Left kidney (tissue), 2 donors: Measurements from ENCODE around the gene SLC25A28. TPM values are rescaled to one million over a fixed set of nuclear protein-coding genes. Genes with fewer than 3 reads are reported as not detected.

Source experiments
- DNase-seq: peaks from one replicate; pipeline ENCODE4 v3.0.0-alpha.2; 2013
- polyA plus RNA-seq: library from polyadenylated mRNA; unstranded; fragments of 120-200 nt; gene quantifications from one replicate; pipeline ENCODE4 v1.2.1, GENCODE V29; 2013; ENCODE audit not compliant: insufficient read length

The SLC25A28 gene
- polyA plus RNA-seq, 1 donor: 45.7 TPM

DNA sequence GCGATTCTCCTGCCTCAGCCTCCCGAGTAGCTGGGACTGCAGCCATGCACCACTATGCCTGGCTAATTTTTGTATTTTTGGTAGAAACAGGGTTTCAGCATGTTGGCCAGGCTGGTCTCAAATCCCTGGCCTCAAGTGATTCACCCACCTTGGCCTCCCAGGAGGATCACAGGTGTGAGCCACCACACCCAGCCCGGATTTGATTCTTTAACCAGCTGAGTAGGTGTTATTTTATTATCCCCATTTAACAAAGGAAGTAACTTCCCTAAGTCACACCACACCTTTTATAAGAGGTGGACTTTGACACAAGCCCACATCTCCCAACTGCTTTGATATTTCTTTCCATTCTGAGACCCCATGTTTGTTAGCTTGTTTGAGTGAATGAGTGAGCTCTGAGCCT is 25.0 kb downstream of the SLC25A28 start:
- no peak for DNase-seq

DNA sequence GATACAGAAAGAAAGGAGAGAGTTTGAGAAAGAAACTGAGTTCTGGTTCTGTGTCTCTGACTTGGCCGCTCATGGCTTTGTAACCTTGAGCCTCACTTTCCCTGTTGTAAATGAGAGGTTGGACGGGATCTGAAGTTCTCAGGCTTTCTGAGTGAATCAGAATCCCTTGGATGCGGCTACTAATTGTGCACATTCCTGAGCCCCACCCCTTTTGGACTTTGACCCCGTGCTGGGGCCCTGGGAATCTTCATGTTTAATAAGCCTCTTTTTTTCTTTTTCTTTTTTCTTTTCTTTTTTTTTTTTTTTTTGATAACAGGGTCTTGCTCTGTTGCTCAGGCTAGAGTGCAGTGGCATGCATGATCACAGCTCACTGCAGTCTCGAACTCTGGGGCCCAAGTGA is 26.9 kb downstream of the SLC25A28 start:
- no peak for DNase-seq

DNA sequence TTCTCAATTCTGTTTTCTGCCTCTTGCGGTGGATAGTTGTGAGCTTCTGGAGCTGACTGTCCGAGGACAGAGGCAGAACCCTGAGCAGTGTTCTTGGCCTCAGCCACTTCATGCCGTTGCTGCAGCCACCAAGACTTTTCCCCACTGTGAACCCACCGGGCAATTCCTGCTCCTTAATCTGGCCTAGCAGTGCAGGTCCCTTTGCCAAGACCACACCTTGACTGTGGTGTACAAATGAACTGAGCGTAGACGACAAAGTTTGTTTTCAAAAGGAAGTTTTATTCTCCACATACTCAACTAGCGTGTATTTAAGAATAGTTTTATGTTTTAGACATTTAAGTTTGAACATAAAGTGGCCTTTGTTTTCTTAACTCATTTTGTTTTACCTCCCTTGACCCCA is 29.4 kb downstream of the SLC25A28 start:
- DNase-seq: no peak

DNA sequence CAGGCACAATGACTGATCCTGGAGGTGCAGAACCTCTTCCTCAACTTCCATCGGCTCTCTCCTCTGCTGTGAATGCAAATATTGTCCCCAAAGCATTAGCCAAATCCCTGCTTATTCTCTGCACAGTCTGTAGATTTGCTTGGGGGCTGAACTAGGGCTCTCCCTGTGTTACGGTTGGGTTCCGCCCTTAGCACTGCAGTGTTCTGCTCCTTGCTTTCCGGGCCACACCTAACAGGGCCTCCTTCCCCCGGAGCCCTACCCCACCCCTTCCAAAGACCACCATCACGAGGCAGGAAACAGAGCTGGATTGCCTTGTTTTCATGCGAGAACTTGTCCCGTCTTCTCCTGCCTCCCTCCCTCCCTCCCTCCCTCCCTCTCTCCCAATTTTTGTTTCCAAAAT is 36.6 kb downstream of the SLC25A28 start:
- DNase-seq: no peak

DNA sequence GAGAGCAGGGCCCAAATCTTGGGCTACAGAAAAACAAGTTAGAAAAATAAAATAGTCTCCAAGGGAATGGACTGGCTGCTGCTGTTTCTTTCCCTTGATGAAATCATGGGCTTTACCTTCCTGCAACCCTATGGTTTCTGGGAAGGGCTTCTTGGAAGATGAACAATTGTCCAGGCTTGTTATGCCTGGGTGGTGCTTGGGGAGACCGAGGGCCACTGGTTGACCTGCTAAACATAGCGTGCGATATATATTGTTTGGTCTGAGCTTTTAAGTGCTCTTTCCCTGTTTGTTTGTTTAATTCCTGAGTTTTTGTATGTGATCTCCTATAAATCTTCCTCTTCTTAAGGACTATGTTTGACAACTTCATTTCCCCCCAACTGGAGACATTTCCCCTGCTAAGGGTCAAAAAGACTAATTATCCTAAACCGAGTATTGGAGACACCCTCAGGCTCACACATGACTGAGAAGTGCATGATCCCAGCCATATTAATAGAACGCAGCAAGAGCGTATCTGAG is 37.9 kb downstream of the SLC25A28 start:
- DNase-seq: no peak

DNA sequence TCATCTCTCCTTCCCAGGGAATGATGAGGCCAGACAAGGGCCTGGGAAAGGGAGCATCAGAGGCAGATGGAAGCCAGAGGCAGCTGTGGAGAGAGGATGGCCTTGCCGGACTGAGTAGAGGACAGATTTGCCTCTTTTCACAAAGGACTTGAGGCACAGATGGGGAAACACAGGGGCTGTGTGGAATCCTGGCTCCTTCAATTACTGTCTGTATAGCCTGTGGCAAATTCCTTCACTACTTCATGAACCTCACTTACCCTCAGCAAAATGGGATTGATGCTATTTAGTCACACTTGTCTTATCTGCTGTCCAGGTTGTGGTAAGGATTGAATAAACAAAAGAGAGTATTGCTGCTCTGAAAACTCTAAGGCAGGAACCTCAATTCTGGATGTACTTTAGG is 40.3 kb downstream of the SLC25A28 start:
- DNase-seq: no peak

DNA sequence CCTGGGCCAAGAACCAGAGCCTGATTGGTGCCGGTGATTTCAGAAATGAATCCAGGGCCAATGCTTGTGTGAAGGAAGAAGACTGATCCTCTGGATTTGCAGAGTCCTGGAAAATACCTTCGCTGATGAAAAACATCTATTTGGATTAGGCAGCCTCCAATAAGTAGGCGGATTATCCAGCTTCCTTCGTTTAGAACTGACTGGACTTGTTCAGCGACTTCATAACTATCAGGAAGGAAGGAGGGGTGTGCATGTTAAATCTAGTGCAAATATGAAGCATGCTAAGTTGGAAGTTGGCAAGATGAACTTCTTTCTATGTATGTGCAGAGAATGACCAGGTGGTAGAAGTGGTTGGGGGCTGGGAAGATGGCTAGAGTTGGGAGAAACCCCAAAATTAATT is 46.4 kb downstream of the SLC25A28 start:
- no peak for DNase-seq

DNA sequence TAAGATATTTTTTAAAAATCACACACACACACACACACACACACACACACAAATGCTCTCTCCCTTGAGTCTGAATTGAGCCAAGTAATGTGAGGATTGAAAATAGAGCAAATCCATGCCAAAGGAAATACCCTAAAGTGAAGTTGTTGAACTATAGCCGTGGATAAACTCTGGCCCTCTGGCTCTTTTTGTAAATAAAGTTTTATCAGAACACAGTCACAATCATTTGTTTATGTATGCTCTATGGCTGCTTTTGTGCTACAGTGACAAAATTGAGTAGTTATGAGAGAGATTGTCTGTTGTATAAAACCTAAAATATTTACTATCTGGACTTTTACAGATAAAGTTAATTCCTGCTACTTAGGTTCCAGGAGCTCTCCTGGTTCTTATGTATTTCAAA is 48.4 kb downstream of the SLC25A28 start:
- DNase-seq: no peak

DNA sequence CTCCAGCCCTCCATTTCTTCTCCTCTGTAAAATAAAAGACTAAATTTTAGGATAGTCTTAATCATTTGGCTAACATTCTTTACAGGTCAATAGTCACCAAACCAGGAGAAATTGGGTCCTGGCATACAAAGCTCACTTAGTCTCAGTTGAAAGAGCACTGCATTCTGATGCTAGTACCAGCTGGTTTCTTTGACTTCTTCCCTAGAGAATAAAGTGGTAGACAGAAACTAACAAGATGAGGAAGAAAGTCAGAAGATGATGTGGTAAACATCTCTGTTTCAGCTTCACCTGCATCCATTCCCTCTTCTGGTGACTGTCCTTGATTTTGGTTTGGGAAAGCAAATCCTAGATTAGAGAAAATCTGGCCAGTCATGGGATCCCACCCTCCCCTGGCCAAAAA is 50.3 kb downstream of the SLC25A28 start:
- no peak for DNase-seq

DNA sequence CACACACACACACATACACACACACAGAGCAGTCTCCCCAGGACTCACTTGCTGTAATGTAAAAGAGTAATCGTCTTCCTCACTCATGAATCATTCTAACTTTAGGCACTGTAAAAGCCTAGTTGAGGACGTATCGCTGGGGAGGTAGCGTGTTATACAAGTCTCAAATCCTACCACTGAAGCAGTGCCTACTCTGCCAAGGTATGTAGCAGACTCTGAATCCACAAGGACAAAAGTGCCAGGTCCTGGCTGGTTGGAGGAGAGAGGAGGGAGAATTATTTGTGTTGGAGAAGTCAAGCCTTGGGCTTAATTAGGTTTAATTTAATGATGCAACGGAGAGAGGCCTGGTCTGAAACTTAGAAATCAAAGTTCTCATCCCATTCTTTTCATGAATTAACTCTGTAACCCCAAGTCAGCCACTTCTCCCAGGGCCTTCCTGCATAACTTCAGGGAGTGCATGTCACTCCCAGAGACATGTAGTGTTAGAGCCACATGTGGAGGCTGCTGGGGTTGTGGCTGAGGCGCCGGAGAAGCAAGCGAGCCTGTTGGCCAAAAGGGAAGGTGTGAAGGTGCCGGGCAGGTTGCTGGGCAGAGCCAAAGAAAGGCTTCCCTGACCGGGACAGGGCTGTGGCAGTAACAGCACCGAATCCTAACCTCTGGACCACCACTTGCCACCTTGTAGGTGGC is 50.8 kb downstream of the SLC25A28 start:
- no peak for DNase-seq

DNA sequence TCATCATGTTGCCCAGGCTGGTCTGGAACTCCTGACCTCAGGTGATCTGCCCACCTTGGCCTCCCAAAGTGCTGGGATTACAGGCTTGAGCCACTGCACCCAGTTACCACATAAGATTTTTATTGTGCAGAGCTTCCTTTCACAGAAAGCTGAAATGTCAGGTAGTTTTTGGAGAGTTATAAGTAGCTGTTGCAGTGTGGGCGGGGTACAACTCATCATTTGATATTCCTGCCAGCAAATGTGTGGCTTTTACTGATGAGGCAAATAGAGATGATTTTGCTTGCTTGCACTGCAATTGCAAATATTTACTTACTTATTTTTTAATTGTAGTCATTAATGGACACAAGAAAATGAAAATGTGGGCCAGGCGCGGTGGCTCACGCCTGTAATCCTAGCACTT is 55.1 kb downstream of the SLC25A28 start:
- DNase-seq: no peak

DNA sequence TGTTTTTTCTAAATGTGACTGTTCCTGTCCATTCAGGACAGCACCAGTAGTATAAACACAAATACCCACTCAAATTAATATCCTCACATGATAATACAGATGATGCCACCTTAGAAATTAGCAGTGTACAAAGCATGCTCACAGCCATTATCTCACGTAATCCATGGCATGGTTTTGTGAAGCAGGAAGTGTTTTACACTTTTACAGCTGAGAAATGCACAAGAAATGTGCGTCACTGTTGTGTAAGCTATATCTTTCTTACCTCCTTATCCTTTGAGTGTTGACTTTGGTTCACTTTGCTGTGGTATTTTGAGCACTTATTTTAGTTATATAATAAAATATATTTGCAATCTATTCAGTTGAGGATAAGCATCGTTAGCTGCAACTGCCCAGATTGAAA is 55.9 kb downstream of the SLC25A28 start:
- DNase-seq: no peak

DNA sequence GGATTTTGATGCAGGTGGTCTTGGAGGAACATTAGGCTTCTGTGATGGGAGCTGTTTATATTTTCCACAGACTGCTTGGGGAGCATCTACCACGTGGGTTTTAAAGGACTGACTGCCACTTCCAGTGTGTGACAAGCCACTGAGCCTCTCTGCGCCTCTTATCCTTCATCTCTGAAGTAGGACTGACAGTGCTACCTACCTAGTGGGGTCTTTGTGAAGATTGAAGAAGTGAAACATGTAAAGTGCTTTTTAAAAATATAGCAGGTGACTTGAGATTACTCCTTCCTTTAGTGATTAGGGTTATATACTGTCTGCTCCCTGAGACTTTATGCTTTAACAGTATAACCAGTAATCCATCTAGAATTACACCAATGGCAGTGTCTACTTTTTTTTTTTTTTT is 57.6 kb downstream of the SLC25A28 start:
- DNase-seq: no peak

Other genes starting within 250 kb of the SLC25A28 start
- gene GOT1, start 189.8 kb downstream of the SLC25A28 start, polyA plus RNA-seq: 85.9 TPM
- gene NKX2-3, start 87.5 kb downstream of the SLC25A28 start, polyA plus RNA-seq: not detected
- 22.6 TPM for gene ENTPD7, start 39.1 kb upstream of the SLC25A28 start, polyA plus RNA-seq
- gene COX15, start 111.7 kb upstream of the SLC25A28 start, polyA plus RNA-seq: 73.8 TPM
- gene CUTC, start 111.8 kb upstream of the SLC25A28 start, polyA plus RNA-seq: 27.5 TPM
- gene ABCC2, start 162.2 kb upstream of the SLC25A28 start, polyA plus RNA-seq: 15.2 TPM